Hepatocyte (in vitro differentiated cells): ENCODE measurements around the gene DOCK8. TPM values are rescaled to one million over a fixed set of nuclear protein-coding genes. Genes with fewer than 3 reads are reported as not detected.

ENCODE experiments used
- DNase-seq: peaks from one replicate; pipeline ENCODE4 v3.0.0-alpha.2; 2016; ENCODE audit warnings: low spot score
- H2AFZ ChIP-seq: fragments of 200-600 bp; sonication (generic); 2 replicates; pipeline ENCODE4 v1.6.0; 2016; ENCODE audit warnings: antibody characterized with exemption, mild to moderate bottlenecking
- H3K27ac ChIP-seq: fragments of 200-600 bp; sonication (generic); 2 replicates; pipeline ENCODE4 v1.5.1; 2016; ENCODE audit warnings: mild to moderate bottlenecking
- H3K27me3 ChIP-seq: fragments of 200-600 bp; sonication (generic); 2 replicates; pipeline ENCODE4 v1.6.1; 2016
- H3K36me3 ChIP-seq: fragments of 200-600 bp; sonication (generic); replicated peaks from 2 replicates; pipeline ENCODE4 v1.5.1; 2016; ENCODE audit warnings: low read depth; ENCODE audit not compliant: insufficient read depth
- H3K4me1 ChIP-seq: fragments of 200-600 bp; sonication (generic); 2 replicates; pipeline ENCODE4 v1.5.1; 2016; ENCODE audit warnings: mild to moderate bottlenecking, moderate library complexity; ENCODE audit not compliant: insufficient read depth
- H3K4me2 ChIP-seq: fragments of 200-600 bp; sonication (generic); 2 replicates; pipeline ENCODE4 v1.6.0; 2016
- H3K4me3 ChIP-seq: fragments of 200-600 bp; sonication (generic); 2 replicates; pipeline ENCODE4 v1.5.1; 2016; ENCODE audit warnings: mild to moderate bottlenecking
- H3K79me2 ChIP-seq: fragments of 200-600 bp; sonication (generic); 2 replicates; pipeline ENCODE4 v1.6.0; 2017; ENCODE audit warnings: mild to moderate bottlenecking
- H3K9me2 ChIP-seq: fragments of 200-600 bp; sonication (generic); replicated peaks from 2 replicates; pipeline ENCODE4 v1.6.0; 2017; ENCODE audit warnings: mild to moderate bottlenecking; ENCODE audit not compliant: insufficient read depth
- H3K9me3 ChIP-seq: fragments of 200-600 bp; sonication (generic); 2 replicates; pipeline ENCODE4 v1.5.1; 2016; ENCODE audit warnings: low read depth, mild to moderate bottlenecking
- H4K20me1 ChIP-seq: fragments of 200-600 bp; sonication (generic); 2 replicates; pipeline ENCODE4 v1.6.0; 2016; ENCODE audit warnings: mild to moderate bottlenecking; ENCODE audit not compliant: insufficient read depth, poor library complexity, severe bottlenecking
- CTCF ChIP-seq: fragments of 200-600 bp; sonication (generic); IDR thresholded peaks from 2 replicates; pipeline ENCODE4 v1.5.1; 2016; ENCODE audit warnings: antibody characterized with exemption, mild to moderate bottlenecking; ENCODE audit not compliant: poor library complexity
- EZH2 ChIP-seq: fragments of 200-600 bp; sonication (generic); IDR thresholded peaks from 2 replicates; pipeline ENCODE4 v1.6.1; 2016; ENCODE audit warnings: antibody characterized with exemption, mild to moderate bottlenecking, borderline replicate concordance
- EZH2phosphoT487 ChIP-seq: fragments of 200-600 bp; sonication (generic); IDR thresholded peaks from one replicate; pipeline ENCODE4 v1.6.1; 2018; ENCODE audit warnings: antibody characterized with exemption, mild to moderate bottlenecking, low read depth, moderate library complexity; ENCODE audit not compliant: unreplicated experiment, severe bottlenecking
- WGBS: methylation state at CpG from one replicate; pipeline ENCODE4 v1.1.6; 2016; ENCODE audit warnings: low lambda C conversion rate; ENCODE audit errors: missing lambda C conversion rate; 5-methylcytosine and 5-hydroxymethylcytosine counted together
- polyA plus RNA-seq: library from polyadenylated mRNA; unstranded; fragments of >200 nt; fragmentation: Nextera tagmentation; extraction: Ambion mirVana; gene quantifications from 2 replicates; pipeline ENCODE4 v1.2.1, GENCODE V29; 2016
- total RNA-seq: library from RNA; depleted of rRNA; stranded (reverse); fragments of >200 nt; gene quantifications from 2 replicates; pipeline ENCODE4 v1.2.3, GENCODE V29; 2014

Gene DOCK8
- total and polyA plus RNA-seq, 2 experiments from 2014 or later = 6.5 to 6.6 TPM

GRCh38 chr9:371349-371748 is 156.7 kb downstream of the DOCK8 start:
- Histone ChIP-seq H3K4me3 (no peak overlapping the region), H2AFZ (no peak overlapping the region), H3K27me3 (no peaks in the 10 kb centered on the region), H4K20me1 (no peaks in the 10 kb centered on the region), H3K9me3 (no peaks in the 10 kb centered on the region), H3K36me3 (no peaks in the 10 kb centered on the region), H3K9me2 (no peaks in the 10 kb centered on the region), H3K27ac (no peak overlapping the region), H3K79me2 (no peaks in the 10 kb centered on the region), H3K4me1 (peaks cover 4% of the 10 kb centered on the region), H3K4me2 (no peak overlapping the region)
- peak; percentile 48 for DNase-seq
- 46% methylated on average over 3 of the region's 3 CpGs for WGBS
- TF ChIP-seq EZH2phosphoT487 = no peak
- no peak for TF ChIP-seq CTCF
- no peak for TF ChIP-seq EZH2

GRCh38 chr9:372128-372527 is 157.5 kb downstream of the DOCK8 start:
- TF ChIP-seq EZH2phosphoT487 (no peak), EZH2 (no peak), CTCF (no peak)

GRCh38 chr9:373759-374206 is 159.1 kb downstream of the DOCK8 start:
- no peaks in the 10 kb centered on the region for H4K20me1 ChIP-seq
- no peaks in the 10 kb centered on the region for H3K79me2 ChIP-seq
- no peak overlapping the region for H3K27ac ChIP-seq
- TF ChIP-seq EZH2phosphoT487 (no peak), EZH2 (no peak), CTCF (no peak)
- no peak overlapping the region for H2AFZ ChIP-seq
- WGBS = 81% methylated on average over 3 of the region's 3 CpGs
- DNase-seq = no peak
- no peaks in the 10 kb centered on the region for H3K9me2 ChIP-seq
- no peak overlapping the region for H3K4me3 ChIP-seq
- H3K4me1 ChIP-seq = peaks cover 4% of the 10 kb centered on the region
- no peak overlapping the region for H3K4me2 ChIP-seq
- no peaks in the 10 kb centered on the region for H3K36me3 ChIP-seq
- no peaks in the 10 kb centered on the region for H3K9me3 ChIP-seq
- no peaks in the 10 kb centered on the region for H3K27me3 ChIP-seq

More at GRCh38 chr9:372128-372527, 157.5 kb downstream of the DOCK8 start:
- Histone ChIP-seq H3K9me2 (no peaks in the 10 kb centered on the region), H3K9me3 (no peaks in the 10 kb centered on the region), H3K79me2 (no peaks in the 10 kb centered on the region), H4K20me1 (no peaks in the 10 kb centered on the region), H3K36me3 (no peaks in the 10 kb centered on the region), H2AFZ (no peak overlapping the region), H3K27ac (no peak overlapping the region), H3K4me3 (no peak overlapping the region), H3K4me2 (no peak overlapping the region), H3K27me3 (no peaks in the 10 kb centered on the region), H3K4me1 (peaks cover 4% of the 10 kb centered on the region)
- no peak for DNase-seq
- WGBS = 86% methylated on average over 2 of the region's 2 CpGs

- Histone ChIP-seq H3K4me2 (no peak overlapping the region), H3K27me3 (no peaks in the 10 kb centered on the region), H3K9me3 (no peaks in the 10 kb centered on the region), H3K4me3 (no peak overlapping the region), H3K36me3 (no peaks in the 10 kb centered on the region), H2AFZ (no peak overlapping the region), H3K79me2 (no peaks in the 10 kb centered on the region), H4K20me1 (no peaks in the 10 kb centered on the region), H3K9me2 (no peaks in the 10 kb centered on the region), H3K27ac (no peak overlapping the region), H3K4me1 (peaks cover 4% of the 10 kb centered on the region)
- WGBS = 94% methylated on average over 2 of the region's 2 CpGs
- TF ChIP-seq CTCF = no peak
- no peak for TF ChIP-seq EZH2
- TF ChIP-seq EZH2phosphoT487 = no peak
- no peak for DNase-seq
Measured at GRCh38 chr9:374736-375135, 160.1 kb downstream of the DOCK8 start.
